Stimulated activated CD8-positive, alpha-beta memory T cell treated with anti-CD3 and anti-CD28 coated beads, Interleukin-7, amount 100 ng/mL, for 4 hours (primary cell): ENCODE data around the gene CYP2A6.

Source experiments
- DNase-seq, 2 donors: peaks; one replicate each; pipeline ENCODE4 v3.0.0-alpha.2; 2020; ENCODE audit warnings: low read depth in 2 of 2

Gene CYP2A6

DNA sequence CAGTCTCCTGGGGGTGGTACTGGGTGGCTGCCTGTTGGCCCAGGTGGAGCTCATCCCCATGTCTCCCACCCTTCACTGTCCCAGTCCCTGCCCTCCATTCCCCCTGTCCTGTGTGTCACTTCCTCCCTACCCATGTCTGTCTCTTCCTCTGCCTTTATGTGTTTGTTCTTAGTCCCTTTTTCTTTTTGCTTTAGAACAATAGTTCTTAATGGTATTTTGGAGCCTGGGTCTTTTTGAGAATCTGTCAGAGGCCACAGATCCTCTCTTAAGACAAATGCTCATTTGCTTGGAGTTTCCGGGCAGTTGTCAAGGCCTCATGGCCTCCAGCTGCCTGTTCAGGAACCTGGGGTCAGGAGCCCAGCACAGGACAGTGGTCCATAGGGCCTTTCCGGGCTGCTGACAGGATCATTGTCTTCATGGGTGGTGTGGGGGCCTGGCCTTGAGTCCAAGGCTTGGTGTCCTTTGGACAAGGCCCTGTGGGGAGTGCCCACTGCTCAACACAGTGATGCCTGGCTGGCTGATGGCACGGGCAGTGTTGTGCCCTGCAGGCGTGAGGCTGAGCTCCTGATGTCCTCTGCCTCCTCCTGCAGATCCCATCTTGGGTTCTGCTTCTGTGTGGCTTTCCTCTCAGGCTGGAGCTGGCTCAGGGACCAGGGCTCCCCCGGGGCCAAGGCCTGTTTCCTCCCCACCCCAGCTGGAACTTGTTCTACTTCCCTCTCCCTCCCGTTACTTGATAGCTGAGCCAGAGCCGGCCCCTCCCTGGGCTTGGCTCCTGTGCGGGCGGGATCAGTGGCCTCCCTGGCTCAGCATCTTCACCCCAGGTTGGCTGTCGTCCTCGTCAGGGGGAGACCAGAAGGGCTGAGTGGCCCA lies 47.7 kb downstream of the CYP2A6 start:
- no peak for DNase-seq

- DNase-seq: no peak
These were observed 48.6 kb downstream of the CYP2A6 start for GRCh38 chr19:40801426-40802299.

DNA sequence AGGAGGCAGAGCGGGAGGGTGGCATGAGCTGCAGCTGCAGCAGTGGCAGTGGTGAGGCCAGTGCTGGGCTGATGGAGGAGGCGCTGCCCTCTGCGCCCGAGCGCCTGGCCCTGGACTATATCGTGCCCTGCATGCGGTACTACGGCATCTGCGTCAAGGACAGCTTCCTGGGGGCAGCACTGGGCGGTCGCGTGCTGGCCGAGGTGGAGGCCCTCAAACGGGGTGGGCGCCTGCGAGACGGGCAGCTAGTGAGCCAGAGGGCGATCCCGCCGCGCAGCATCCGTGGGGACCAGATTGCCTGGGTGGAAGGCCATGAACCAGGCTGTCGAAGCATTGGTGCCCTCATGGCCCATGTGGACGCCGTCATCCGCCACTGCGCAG lies 49.3 kb downstream of the CYP2A6 start:
- DNase-seq: no peak

DNA sequence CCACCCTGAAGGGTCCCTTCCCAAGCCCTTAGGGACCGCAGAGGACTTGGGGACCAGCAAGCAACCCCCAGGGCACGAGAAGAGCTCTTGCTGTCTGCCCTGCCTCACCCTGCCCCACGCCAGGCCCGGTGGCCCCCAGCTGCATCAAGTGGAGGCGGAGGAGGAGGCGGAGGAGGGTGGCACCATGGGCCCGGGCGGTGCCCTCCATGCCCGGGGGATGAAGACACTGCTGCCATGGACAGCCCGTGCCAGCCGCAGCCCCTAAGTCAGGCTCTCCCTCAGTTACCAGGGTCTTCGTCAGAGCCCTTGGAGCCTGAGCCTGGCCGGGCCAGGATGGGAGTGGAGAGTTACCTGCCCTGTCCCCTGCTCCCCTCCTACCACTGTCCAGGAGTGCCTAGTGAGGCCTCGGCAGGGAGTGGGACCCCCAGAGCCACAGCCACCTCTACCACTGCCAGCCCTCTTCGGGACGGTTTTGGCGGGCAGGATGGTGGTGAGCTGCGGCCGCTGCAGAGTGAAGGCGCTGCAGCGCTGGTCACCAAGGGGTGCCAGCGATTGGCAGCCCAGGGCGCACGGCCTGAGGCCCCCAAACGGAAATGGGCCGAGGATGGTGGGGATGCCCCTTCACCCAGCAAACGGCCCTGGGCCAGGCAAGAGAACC lies 49.8 kb downstream of the CYP2A6 start:
- DNase-seq: no peak

DNA sequence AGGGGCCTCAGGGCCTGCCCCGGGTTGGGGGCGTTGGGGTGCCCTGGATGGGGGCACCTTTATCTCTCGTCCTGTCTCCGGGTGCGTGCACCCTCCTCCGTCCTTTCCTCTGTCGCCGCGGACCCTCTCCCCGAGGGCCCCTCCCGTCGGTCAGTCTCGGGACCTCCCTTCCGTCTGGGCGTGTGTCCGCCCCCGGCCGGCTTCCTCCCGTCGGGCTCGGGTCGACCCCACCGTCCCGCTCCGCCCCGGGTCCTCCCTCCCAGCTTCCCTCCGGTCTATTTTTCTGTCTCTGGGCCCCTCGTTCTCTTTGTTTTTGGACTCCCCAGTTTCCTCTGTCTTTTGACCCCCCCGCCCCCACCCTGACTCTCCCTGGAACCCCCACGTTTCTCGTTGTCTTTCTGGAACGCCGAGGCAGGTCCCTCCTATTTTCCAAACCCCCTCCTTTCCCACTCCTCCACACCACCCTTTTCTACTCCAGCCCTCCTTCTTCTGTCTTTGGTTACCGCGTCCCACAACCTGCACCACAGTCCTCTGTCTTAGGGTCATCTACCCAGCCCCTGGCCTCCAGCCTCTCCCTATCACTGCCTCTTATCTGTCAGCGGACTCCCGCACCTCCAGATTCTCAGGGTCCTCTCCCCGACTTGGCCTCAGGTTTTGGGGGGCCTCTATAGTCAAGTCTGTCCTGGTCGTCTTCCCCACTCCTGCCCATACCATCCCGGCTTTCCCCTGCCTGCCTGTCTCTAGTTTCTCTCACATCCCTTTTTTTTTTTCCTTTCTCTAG lies 50.5 kb downstream of the CYP2A6 start:
- DNase-seq: no peak

- peak; percentile 100 for DNase-seq
These were observed 51.3 kb downstream of the CYP2A6 start, which contains the start of gene EGLN2 for GRCh38 chr19:40798683-40799557. TSS of gene EGLN2 (plus strand) at chr19:40799191. CDS start at chr19:40800573, 1,382 bp downstream.

- DNase-seq: peak in 1 of 2 donors; percentile 53
These were observed 52.1 kb downstream of the CYP2A6 start for GRCh38 chr19:40797963-40798682.

DNA sequence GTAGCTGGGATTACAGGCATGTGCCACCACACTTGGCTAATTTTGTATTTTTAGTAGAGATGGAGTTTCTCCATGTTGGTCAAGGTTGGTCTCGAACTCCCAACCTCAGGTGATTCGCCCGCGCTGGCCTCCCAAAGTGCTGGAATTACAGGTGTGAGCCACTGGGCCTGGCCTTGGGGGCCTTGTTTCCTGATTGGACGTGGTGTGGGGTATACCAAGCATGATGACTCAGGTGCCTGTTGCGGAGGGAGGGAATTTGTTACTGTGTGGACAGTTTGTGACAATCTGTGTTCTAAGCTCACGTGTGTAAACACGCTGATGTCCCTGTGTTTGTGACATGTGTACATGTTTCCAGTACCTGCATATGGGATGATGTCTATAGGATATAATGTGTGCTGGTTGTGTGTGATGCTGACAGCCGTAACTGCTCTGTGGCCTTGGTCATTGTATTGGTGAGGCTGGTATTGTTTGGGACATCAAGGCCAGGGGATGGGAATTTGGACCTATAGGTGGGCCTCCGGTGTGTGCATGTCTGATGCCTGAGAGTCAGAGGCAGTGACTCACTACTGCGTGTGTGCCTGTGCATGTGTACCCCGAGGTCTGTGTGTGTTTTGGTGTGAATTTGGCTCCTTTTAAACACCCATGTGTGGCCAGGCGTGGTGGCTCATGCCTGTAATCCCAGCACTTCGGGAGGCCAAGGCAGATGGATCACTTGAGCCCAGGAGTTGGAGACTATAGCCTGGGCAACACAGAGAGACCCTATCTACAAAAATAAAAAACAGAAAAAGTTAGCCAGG lies 52.9 kb downstream of the CYP2A6 start:
- no peak for DNase-seq
